ENCODE data around the gene IPO4. TPM values are rescaled to one million over a fixed set of nuclear protein-coding genes. Genes with fewer than 3 reads are reported as not detected.
A peak's percentile ranks its signal among the peaks of the same experiment; 100 is the strongest.

IPO4 gene
- total and polyA plus RNA-seq, 9 of the 15 experiments (the other 6 are each of a cell fraction or from before 2014, with no cell fraction given), result 7.3 to 122 (median 31.8) TPM

- Histone ChIP-seq H3K36me3 (ENCODE audit: control insufficient read depth, insufficient read depth, low read length) (peaks cover 67% of the 10 kb centered on the region; the same call in 2 of the 3 replicates), H3K27me3 (ENCODE audit: control insufficient read depth in 2 of 2, insufficient read depth in 2 of 2, low read length in 2 of 2) (no peaks in the 10 kb centered on the region), H3K9me3 (replicated peaks; ENCODE audit: control insufficient read depth, insufficient read depth, low read depth, low read length) (no peaks in the 10 kb centered on the region), H4K20me1 (replicated peaks; ENCODE audit: control insufficient read depth, insufficient read depth, low read length) (no peaks in the 10 kb centered on the region), H3K9ac (ENCODE audit: insufficient read depth in 1 of 2, low read depth in 2 of 2, low read length in 2 of 2) (peak overlapping the region; percentile 74 to 78; a peak in 3 of 4 replicates), H2AFZ (ENCODE audit: low read depth, low read length) (no peak overlapping the region), H3K4me1 (replicated peaks in 1 of 2; ENCODE audit: control insufficient read depth in 2 of 2, insufficient read depth in 2 of 2, low read length in 2 of 2) (peaks cover 10 to 23% of the 10 kb centered on the region in 2 experiments; a peak in 4 of 5 replicates), H3K9me1 (ENCODE audit: control insufficient read depth, insufficient read depth, low read length) (no peaks in the 10 kb centered on the region), H3K4me3 (peak overlapping the region; percentile 50; the same call in 1 of the 2 replicates), H3K4me2 (ENCODE audit: insufficient read depth, low read length) (peak overlapping the region; percentile 95), H3K79me2 (ENCODE audit: control insufficient read depth, insufficient read depth, low read length) (peaks cover 10% of the 10 kb centered on the region; the same call in 2 of the 3 replicates), H3K27ac (ENCODE audit: extremely low read depth, low read depth, low read length) (no peak overlapping the region)
- BruUV-seq (replicated peaks), result no TSS peak
- in situ Hi-C loops (cut with MboI) (no loop called here), intact Hi-C loops (cut with micrococcal nuclease) (no loop called here)
- CTCF ChIA-PET (ENCODE audit: low intra/inter-chr PET ratio), result no interaction called here
- FAIRE-seq (no peak), ATAC-seq (no peak), DNase-seq (ENCODE audit: extremely low read depth in 1 of 4, low spot score in 3 of 4) (no peak)
- POLR2A ChIA-PET, result interaction anchor here (1.0 to 1.9 kb wide), 6 partner anchors 11 to 111 kb away, joined by 3 to 7 read pairs (median 6); partner anchors contain the start of genes CARMIL3, PCK2 and RNF31
- WGBS (ENCODE audit: insufficient coverage, low coverage, missing lambda C conversion rate), result 74% methylated on average over 8 of the region's 8 CpGs
- TF ChIP-seq SMARCC2 (IDR thresholded peaks at IDR 0.05; ENCODE audit: low read depth), result no peak
- no peak for TF ChIP-seq SNRNP70 (optimal IDR thresholded peaks at IDR 0.05; ENCODE audit: low read depth, low read length)
- no peak for TF ChIP-seq E2F8 (IDR thresholded peaks at IDR 0.05; ENCODE audit: low read depth, partially characterized antibody)
- no peak for TF ChIP-seq ZFP36 (IDR thresholded peaks at IDR 0.05; ENCODE audit: low read depth, low read length, partially characterized antibody)
- no peak for TF ChIP-seq ZNF347 (CRISPR knock-in tag; IDR thresholded peaks at IDR 0.05; ENCODE audit: low read depth)
- no peak for TF ChIP-seq PHF20 (IDR thresholded peaks at IDR 0.05; ENCODE audit: partially characterized antibody)
- no peak for TF ChIP-seq ZNF707 (CRISPR knock-in tag; conservative IDR thresholded peaks at IDR 0.05)
Observed at GRCh38 chr14:24162093-24162492, 26.5 kb downstream of the IPO4 start.
